ENCODE measurements around the gene SPIB. TPM values are rescaled to one million over a fixed set of nuclear protein-coding genes. Genes with fewer than 3 reads are reported as not detected.
A peak's percentile ranks its signal among the peaks of the same experiment; 100 is the strongest.
"Not testable (repeated sequence)": the region's sequence is repeated elsewhere in the genome, so short reads cannot be mapped to it uniquely, and the experiment has no call there.

The SPIB gene
- total RNA-seq, 1 donor, result not detected

GRCh38 chr19:50383852-50384684, 34.7 kb upstream of the SPIB start, which contains the start of gene POLD1:
TSS of gene POLD1 (plus strand) at chr19:50384347. CDS start at chr19:50398852, 14,505 bp downstream.
- H3K4me3 ChIP-seq (ENCODE audit: low read depth, low read length), result peak within 1 kb of the TSS; percentile 81
- peak; percentile 95 for DNase-seq (ENCODE audit: low read depth)
- no peak for TF ChIP-seq CTCF (IDR thresholded peaks at IDR 0.05; ENCODE audit: insufficient read depth, low read length)

- DNase-seq (ENCODE audit: low read depth), result no peak
- no peak for TF ChIP-seq CTCF (IDR thresholded peaks at IDR 0.05; ENCODE audit: insufficient read depth, low read length)
- H3K4me3 ChIP-seq (ENCODE audit: low read depth, low read length), result peak overlapping the region; percentile 81
Observed at GRCh38 chr19:50384685-50385535, 33.8 kb upstream of the SPIB start.

GRCh38 chr19:50387176-50387867, 31.4 kb upstream of the SPIB start:
- no peak for TF ChIP-seq CTCF (IDR thresholded peaks at IDR 0.05; ENCODE audit: insufficient read depth, low read length)
- no peak for DNase-seq (ENCODE audit: low read depth)
- H3K4me3 ChIP-seq (ENCODE audit: low read depth, low read length), result no peak overlapping the region

GRCh38 chr19:50387868-50388245, 30.9 kb upstream of the SPIB start:
- TF ChIP-seq CTCF (IDR thresholded peaks at IDR 0.05; ENCODE audit: insufficient read depth, low read length), result no peak
- H3K4me3 ChIP-seq (ENCODE audit: low read depth, low read length), result no peak overlapping the region

GRCh38 chr19:50390295-50390694, 28.4 kb upstream of the SPIB start:
- DNase-seq (ENCODE audit: low read depth); H3K4me3 ChIP-seq (ENCODE audit: low read depth, low read length): not testable (repeated sequence)

More at GRCh38 chr19:50387868-50388245, 30.9 kb upstream of the SPIB start:
- no peak for DNase-seq (ENCODE audit: low read depth)

GRCh38 chr19:50390952-50391351, 27.8 kb upstream of the SPIB start:
- H3K4me3 ChIP-seq (ENCODE audit: low read depth, low read length); DNase-seq (ENCODE audit: low read depth): not testable (repeated sequence)

GRCh38 chr19:50392759-50393158, 26.0 kb upstream of the SPIB start:
- DNase-seq (ENCODE audit: low read depth), result no peak
- no peak for TF ChIP-seq CTCF (IDR thresholded peaks at IDR 0.05; ENCODE audit: insufficient read depth, low read length)
- no peak overlapping the region for H3K4me3 ChIP-seq (ENCODE audit: low read depth, low read length)

Data from fibroblast of the aortic adventitia (primary cell).